T-cell (primary cell): Measurements from ENCODE around the gene RGS7. TPM values are rescaled to one million over a fixed set of nuclear protein-coding genes. Genes with fewer than 3 reads are reported as not detected.
"Not testable (repeated sequence)": the region's sequence is repeated elsewhere in the genome, so short reads cannot be mapped to it uniquely, and the experiment has no call there.

ENCODE experiments used
- ATAC-seq, 4 experiments: fragments of 200-7000 bp in 3 of 4; fragments of 150-1000 bp in 1 of 4; cut with Tn5 transposase; replicated peaks in 1 of 4; 1 replicate in 3 of 4; 2 replicates in 1 of 4; pipeline ENCODE4 v1.10.0; 2021; ENCODE audit warnings: moderate library complexity in 3 of 4, mild to moderate bottlenecking in 2 of 4, moderate number of reproducible peaks in 1 of 4
- CTCF ChIA-PET, 2 donors: fragments of 300-600 bp; sonication (Branson Sonifier 250); formaldehyde crosslinking; loops; one replicate each; lab custom pipeline; 2022; ENCODE audit warnings: antibody characterized with exemption in 2 of 2; lab: Charles Lee
- POLR2A ChIA-PET, 2 donors: fragments of 300-600 bp; sonication (Branson Sonifier 250); formaldehyde crosslinking; loops; one replicate each; lab custom pipeline; 2022; ENCODE audit warnings: antibody characterized with exemption in 2 of 2; lab: Charles Lee
- DNase-seq, 35 experiments: peaks; one replicate each; pipeline versions ENCODE4 v3.0.0 to v3.0.0-alpha.2; 2013 to 2023
- H3K27ac ChIP-seq: one replicate; pipeline ENCODE4 v1.5.1; 2013; ENCODE audit warnings: low read length
- H3K27me3 ChIP-seq, 2 experiments: replicated peaks in 1 of 2; 1 replicate in 1 of 2; 2 replicates in 1 of 2; pipeline versions ENCODE4 v1.6.1 to v1.7.0; 2013; ENCODE audit warnings: low read length in 1 of 2, mixed read lengths in 1 of 2; ENCODE audit not compliant: control insufficient read depth in 2 of 2, insufficient read depth in 2 of 2; ENCODE audit errors: extremely low read depth in 1 of 2
- H3K36me3 ChIP-seq, 2 donors: 1 replicate in 1 of 2; 2 replicates in 1 of 2; pipeline versions ENCODE4 v1.6.1 to v1.7.0; 2013; ENCODE audit warnings: low read length in 1 of 2; ENCODE audit not compliant: control insufficient read depth in 2 of 2, insufficient read depth in 1 of 2; ENCODE audit errors: extremely low read depth in 1 of 2
- H3K4me1 ChIP-seq, 2 experiments: 1 replicate in 1 of 2; 2 replicates in 1 of 2; pipeline versions ENCODE4 v1.6.1 to v1.7.0; 2013; ENCODE audit warnings: low read length in 2 of 2, mixed read lengths in 1 of 2; ENCODE audit not compliant: insufficient read depth in 2 of 2, control insufficient read depth in 1 of 2; ENCODE audit errors: extremely low read depth in 1 of 2
- H3K4me3 ChIP-seq, 2 donors: 1 replicate in 1 of 2; 2 replicates in 1 of 2; pipeline versions ENCODE4 v1.5.1 to v1.7.0; 2013; ENCODE audit warnings: mild to moderate bottlenecking in 2 of 2, low read length in 1 of 2, moderate library complexity in 1 of 2; ENCODE audit not compliant: control insufficient read depth in 1 of 2; ENCODE audit errors: extremely low read depth in 1 of 2
- H3K9me3 ChIP-seq: 2 replicates; pipeline ENCODE4 v1.7.0; 2013
- H3K27ac Mint-ChIP-seq, 2 donors: one replicate each; pipeline ENCODE4 v1.8.0; 2020 to 2021; ENCODE audit warnings: mild to moderate bottlenecking in 2 of 2, mixed read lengths in 2 of 2
- H3K27me3 Mint-ChIP-seq, 2 donors: one replicate each; pipeline ENCODE4 v1.8.0; 2021 to 2022; ENCODE audit warnings: mixed read lengths in 2 of 2
- H3K36me3 Mint-ChIP-seq: one replicate; pipeline ENCODE4 v1.8.0; 2021; ENCODE audit warnings: mixed read lengths
- H3K4me1 Mint-ChIP-seq, 3 donors: one replicate each; pipeline ENCODE4 v1.8.0; 2020 to 2022; ENCODE audit warnings: mixed read lengths in 3 of 3, mild to moderate bottlenecking in 1 of 3
- H3K4me3 Mint-ChIP-seq, 3 donors: one replicate each; pipeline ENCODE4 v1.8.0; 2020 to 2022; ENCODE audit warnings: mild to moderate bottlenecking in 3 of 3, mixed read lengths in 3 of 3, moderate library complexity in 3 of 3
- H3K9me3 Mint-ChIP-seq, 3 donors: one replicate each; pipeline ENCODE4 v1.8.0; 2020 to 2022; ENCODE audit warnings: mixed read lengths in 3 of 3
- WGBS: methylation state at CpG from one replicate; pipeline ENCODE4 v1.1.5; 2013; ENCODE audit warnings: missing lambda C conversion rate; ENCODE audit not compliant: insufficient coverage; 5-methylcytosine and 5-hydroxymethylcytosine counted together
- total RNA-seq, 35 experiments: library from RNA in 6 of 35; stranded (reverse) in 6 of 35; fragments of 120-200 nt in 1 of 35; gene quantifications; one replicate each; pipeline versions ENCODE4 v1.2.1 to v1.2.4 and lab custom pipeline; 2013 to 2026

RGS7 gene
- total RNA-seq, 5 donors from 2014 or later (not counting 1 experiment from before 2014, with no cell fraction given) = not detected

GRCh38 chr1:240883490-240883889, 473.5 kb downstream of the RGS7 start:
- Mint-ChIP-seq H3K27me3 (no peaks in the 10 kb centered on the region), H3K27ac (no peak overlapping the region), H3K4me3 (no peak overlapping the region), H3K4me1 (no peaks in the 10 kb centered on the region), H3K9me3 (peaks cover 3 to 14% (median 12%) of the 10 kb centered on the region in 3 donors), H3K36me3 (no peaks in the 10 kb centered on the region)
- POLR2A ChIA-PET = no interaction called here
- WGBS = 89% methylated on average over 2 of the region's 3 CpGs
- no peak for DNase-seq
- Histone ChIP-seq H3K4me3 (no peak overlapping the region), H3K27me3 (no peaks in the 10 kb centered on the region), H3K36me3 (no peaks in the 10 kb centered on the region), H3K9me3 (no peaks in the 10 kb centered on the region), H3K27ac (no peak overlapping the region), H3K4me1 (no peaks in the 10 kb centered on the region)
- ATAC-seq = no peak
- CTCF ChIA-PET = no interaction called here

- H3K4me1 ChIP-seq, H3K4me1 Mint-ChIP-seq, H3K36me3 ChIP-seq, H3K27me3 ChIP-seq, H3K4me3 Mint-ChIP-seq, H3K27me3 Mint-ChIP-seq, H3K36me3 Mint-ChIP-seq, ATAC-seq, H3K27ac ChIP-seq, H3K4me3 ChIP-seq, DNase-seq, H3K9me3 ChIP-seq, H3K27ac Mint-ChIP-seq, CTCF ChIA-PET, POLR2A ChIA-PET: not testable (repeated sequence)
- WGBS = no CpG with 5 or more reads among the region's 6 CpGs
- peaks cover 3 to 12% (median 7%) of the 10 kb centered on the region in 3 donors for H3K9me3 Mint-ChIP-seq
Measured at GRCh38 chr1:240882656-240883308, 474.2 kb downstream of the RGS7 start.

- ATAC-seq (no peak), DNase-seq (no peak)
- Histone ChIP-seq H3K4me3 (no peak overlapping the region), H3K36me3 (no peaks in the 10 kb centered on the region), H3K27ac (no peak overlapping the region), H3K4me1 (no peaks in the 10 kb centered on the region), H3K27me3 (no peaks in the 10 kb centered on the region), H3K9me3 (no peaks in the 10 kb centered on the region)
- Mint-ChIP-seq H3K4me1 (no peaks in the 10 kb centered on the region), H3K27ac (no peak overlapping the region), H3K4me3 (no peak overlapping the region), H3K36me3 (no peaks in the 10 kb centered on the region), H3K9me3 (peaks cover 15 to 29% (median 16%) of the 10 kb centered on the region in 3 donors), H3K27me3 (no peaks in the 10 kb centered on the region)
- POLR2A ChIA-PET = no interaction called here
- no CpG with 5 or more reads among the region's 1 CpG for WGBS
- CTCF ChIA-PET = no interaction called here
Measured at GRCh38 chr1:240878631-240879030, 478.4 kb downstream of the RGS7 start.

GRCh38 chr1:240877605-240878004, 479.4 kb downstream of the RGS7 start:
- no peak overlapping the region for H3K4me3 Mint-ChIP-seq
- no peaks in the 10 kb centered on the region for H3K36me3 Mint-ChIP-seq
- no peaks in the 10 kb centered on the region for H3K27me3 Mint-ChIP-seq
- no peaks in the 10 kb centered on the region for H3K27me3 ChIP-seq
- H3K9me3 ChIP-seq = no peaks in the 10 kb centered on the region
- H3K9me3 Mint-ChIP-seq = peaks cover 14 to 26% (median 17%) of the 10 kb centered on the region in 3 donors
- no peak for ATAC-seq
- ChIA-PET POLR2A (no interaction called here), CTCF (no interaction called here)
- WGBS = 100% methylated on average over 1 of the region's 1 CpG
- no peak for DNase-seq
- H3K4me1 Mint-ChIP-seq = no peaks in the 10 kb centered on the region
- H3K4me3 ChIP-seq = no peak overlapping the region
- H3K36me3 ChIP-seq = no peaks in the 10 kb centered on the region
- no peaks in the 10 kb centered on the region for H3K4me1 ChIP-seq
- no peak overlapping the region for H3K27ac Mint-ChIP-seq
- no peak overlapping the region for H3K27ac ChIP-seq

GRCh38 chr1:240876071-240876470, 480.9 kb downstream of the RGS7 start:
- Mint-ChIP-seq H3K4me3 (no peak overlapping the region), H3K4me1 (no peaks in the 10 kb centered on the region), H3K36me3 (no peaks in the 10 kb centered on the region), H3K9me3 (peaks cover 14 to 26% (median 22%) of the 10 kb centered on the region in 3 donors), H3K27ac (no peak overlapping the region), H3K27me3 (no peaks in the 10 kb centered on the region)
- Histone ChIP-seq H3K27ac (no peak overlapping the region), H3K9me3 (no peaks in the 10 kb centered on the region), H3K36me3 (no peaks in the 10 kb centered on the region), H3K27me3 (no peaks in the 10 kb centered on the region), H3K4me1 (no peaks in the 10 kb centered on the region), H3K4me3 (no peak overlapping the region)
- ATAC-seq (no peak), DNase-seq (no peak)
- CTCF ChIA-PET = no interaction called here
- WGBS = 89% methylated on average over 3 of the region's 4 CpGs
- POLR2A ChIA-PET = no interaction called here

- H3K27ac Mint-ChIP-seq = no peak overlapping the region
- WGBS = 63% methylated on average over 2 of the region's 3 CpGs
- no peak overlapping the region for H3K27ac ChIP-seq
- H3K4me1 Mint-ChIP-seq = no peaks in the 10 kb centered on the region
- H3K27me3 Mint-ChIP-seq = no peaks in the 10 kb centered on the region
- no peaks in the 10 kb centered on the region for H3K36me3 ChIP-seq
- no peaks in the 10 kb centered on the region for H3K4me1 ChIP-seq
- H3K4me3 ChIP-seq = no peak overlapping the region
- no peak overlapping the region for H3K4me3 Mint-ChIP-seq
- no peaks in the 10 kb centered on the region for H3K9me3 ChIP-seq
- ChIA-PET CTCF (no interaction called here), POLR2A (no interaction called here)
- no peaks in the 10 kb centered on the region for H3K27me3 ChIP-seq
- ATAC-seq (no peak), DNase-seq (no peak)
- no peaks in the 10 kb centered on the region for H3K36me3 Mint-ChIP-seq
- peaks cover 0 to 11% (median 7%) of the 10 kb centered on the region in 3 donors for H3K9me3 Mint-ChIP-seq
Measured at GRCh38 chr1:240869071-240869470, 487.9 kb downstream of the RGS7 start.

GRCh38 chr1:240866724-240867123, 490.3 kb downstream of the RGS7 start:
- Mint-ChIP-seq H3K9me3 (peaks cover 0 to 2% (median 0%) of the 10 kb centered on the region in 3 donors), H3K4me1 (no peaks in the 10 kb centered on the region), H3K27ac (no peak overlapping the region), H3K36me3 (no peaks in the 10 kb centered on the region), H3K4me3 (no peak overlapping the region), H3K27me3 (no peaks in the 10 kb centered on the region)
- H3K9me3 ChIP-seq = no peaks in the 10 kb centered on the region
- H3K36me3 ChIP-seq = no peaks in the 10 kb centered on the region
- no peaks in the 10 kb centered on the region for H3K27me3 ChIP-seq
- ChIA-PET CTCF (no interaction called here), POLR2A (no interaction called here)
- ATAC-seq = no peak
- 43% methylated on average over 1 of the region's 2 CpGs for WGBS
- no peak overlapping the region for H3K4me3 ChIP-seq
- H3K4me1 ChIP-seq = no peaks in the 10 kb centered on the region
- no peak overlapping the region for H3K27ac ChIP-seq
- DNase-seq = no peak
